GM19238 (cell line): ENCODE measurements around the gene XPO5.
"Not testable (repeated sequence)": the region's sequence is repeated elsewhere in the genome, so short reads cannot be mapped to it uniquely, and the experiment has no call there.

Source experiments
- DNase-seq: peaks from one replicate; pipeline ENCODE4 v3.0.0; 2011; ENCODE audit warnings: low spot score; ENCODE audit not compliant: insufficient read length

XPO5 gene

DNA sequence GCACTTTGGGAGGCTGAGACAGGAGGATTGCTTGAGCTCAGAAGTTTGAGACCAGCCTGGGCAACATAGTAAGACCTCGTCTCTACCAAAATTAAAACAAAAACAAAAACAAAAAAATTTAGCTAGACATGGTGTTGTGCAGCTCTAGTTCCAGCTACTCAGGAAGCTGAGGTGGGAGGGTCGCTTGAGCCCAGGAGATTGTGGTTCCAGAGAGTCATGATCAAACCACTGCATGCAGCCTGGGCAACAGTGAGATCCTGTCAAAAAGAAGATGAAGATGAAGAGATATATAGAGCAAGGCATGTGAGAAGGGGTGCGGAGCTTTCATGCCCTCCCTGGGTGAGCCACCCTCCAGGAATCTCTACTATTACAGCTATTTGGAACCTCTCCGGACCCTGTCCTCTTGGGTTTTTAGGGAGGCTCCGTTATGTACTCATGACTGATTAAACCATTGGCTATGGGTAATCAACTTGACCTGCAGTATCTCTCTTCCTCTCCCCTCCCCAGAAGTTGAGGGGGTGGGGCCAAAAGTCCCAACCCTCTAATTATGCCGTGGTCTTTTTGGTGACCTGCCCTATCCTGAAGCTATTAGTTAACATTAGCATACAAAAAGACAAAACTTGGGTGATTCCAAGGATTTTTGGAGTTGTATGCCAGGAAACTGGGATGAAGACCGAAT lies 9.2 kb upstream of the XPO5 start:
- no peak for DNase-seq

GRCh38 chr6:43582911-43583310 lies 7.1 kb upstream of the XPO5 start:
- no peak for DNase-seq

DNA sequence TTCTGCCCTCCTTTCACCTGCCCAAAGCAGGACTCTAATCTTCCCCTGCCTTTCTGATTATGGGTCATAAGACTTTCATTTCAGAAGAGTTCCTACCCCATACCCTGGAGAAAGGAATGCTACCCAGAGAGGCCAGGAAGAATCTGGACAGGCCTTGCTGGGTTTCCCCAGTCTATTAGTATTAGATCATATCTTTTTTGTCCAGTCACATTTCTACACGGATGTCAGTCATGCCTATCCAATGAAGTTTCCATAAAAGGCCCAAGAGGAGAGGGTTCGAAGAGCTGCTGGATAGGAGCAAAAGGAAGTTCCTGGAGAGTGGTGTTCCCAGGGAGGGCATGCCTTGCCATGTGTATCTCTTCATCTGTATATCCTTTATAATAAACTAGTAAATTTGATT lies 3.3 kb upstream of the XPO5 start:
- DNase-seq, result no peak

GRCh38 chr6:43578748-43579147 lies 2.9 kb upstream of the XPO5 start:
- no peak for DNase-seq

GRCh38 chr6:43575105-43575771 lies 600 bp downstream of the XPO5 start:
- peak; percentile 17 for DNase-seq

GRCh38 chr6:43572015-43572414 lies 3.8 kb downstream of the XPO5 start:
- DNase-seq, result no peak

GRCh38 chr6:43570876-43571441 lies 4.9 kb downstream of the XPO5 start:
- no peak for DNase-seq

DNA sequence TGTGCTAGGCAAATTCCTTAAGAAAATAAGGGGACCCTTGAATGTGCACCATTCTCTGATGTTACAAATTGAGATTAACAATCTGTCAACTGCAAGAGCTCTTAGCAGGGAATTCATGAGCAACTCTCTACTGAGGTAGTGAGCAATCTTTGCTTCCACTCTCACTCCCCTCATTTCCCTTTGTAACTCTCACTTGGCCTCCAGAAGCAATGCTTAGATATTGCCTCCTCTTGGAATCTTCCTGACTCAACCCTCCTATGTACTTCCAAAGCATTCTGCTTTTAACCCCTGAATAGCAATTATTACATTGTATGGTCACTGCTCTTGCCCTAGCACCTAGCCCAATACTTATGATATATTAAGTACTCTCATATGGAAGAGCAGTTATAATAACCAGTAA lies 16.5 kb downstream of the XPO5 start:
- no peak for DNase-seq

DNA sequence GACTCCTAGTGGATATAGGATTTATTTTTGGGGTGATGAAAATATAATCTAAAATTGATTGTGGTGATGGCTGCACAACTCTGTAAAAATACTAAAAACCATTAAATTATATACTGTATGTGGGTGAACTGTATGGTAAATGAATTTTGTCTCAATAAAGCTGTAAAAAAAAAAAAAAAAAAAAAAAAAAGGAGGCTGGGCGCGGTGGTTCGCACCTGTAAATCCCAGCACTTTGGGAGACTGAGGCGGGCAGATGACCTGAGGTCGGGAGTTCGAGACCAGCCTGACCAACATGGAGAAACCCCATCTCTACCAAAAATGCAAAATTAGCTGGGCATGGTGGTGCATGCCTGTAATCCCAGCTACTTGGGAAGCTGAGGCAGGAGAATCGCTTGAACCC lies 18.2 kb downstream of the XPO5 start:
- not testable (repeated sequence) for DNase-seq

GRCh38 chr6:43547222-43547621 lies 28.6 kb downstream of the XPO5 start:
- no peak for DNase-seq

DNA sequence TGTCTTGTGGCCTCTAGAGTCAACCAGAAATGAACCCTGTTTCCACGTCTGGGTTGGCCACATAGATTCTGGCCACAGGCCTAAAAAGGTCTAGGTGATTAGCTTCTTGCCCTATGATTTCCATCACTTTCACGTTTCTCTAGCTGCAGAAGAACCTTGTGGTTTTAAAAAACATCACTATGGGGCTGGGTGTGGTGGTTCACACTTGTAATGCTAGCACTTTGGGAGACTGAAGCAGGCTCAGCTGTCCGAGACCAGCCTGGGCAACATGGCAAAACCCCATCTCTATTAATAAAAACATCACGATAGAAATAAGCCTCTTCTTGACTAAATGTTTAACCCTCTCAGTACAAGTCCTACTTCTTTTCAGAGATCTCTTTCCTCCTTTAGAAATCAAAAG lies 31.4 kb downstream of the XPO5 start:
- DNase-seq, result no peak

GRCh38 chr6:43541774-43542471 lies 33.9 kb downstream of the XPO5 start:
- DNase-seq, result no peak

DNA sequence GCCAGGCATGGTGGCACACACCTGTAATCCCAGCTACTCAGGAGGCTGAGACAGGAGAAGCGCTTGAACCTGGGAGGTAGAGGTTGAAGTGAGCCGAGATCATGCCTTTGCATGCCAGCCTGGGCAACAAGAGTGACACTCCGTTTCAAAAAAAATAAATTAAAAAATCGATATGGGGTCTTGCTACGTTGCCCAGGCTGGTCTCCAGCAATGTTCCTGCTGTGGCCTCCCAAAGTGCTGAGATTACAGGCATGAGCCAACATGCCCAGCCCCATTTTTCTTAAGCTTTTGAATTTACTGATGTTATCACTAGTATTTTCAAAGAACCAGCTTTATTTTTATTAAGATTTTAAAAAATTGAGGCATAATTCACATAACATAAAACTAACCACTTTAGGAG lies 35.3 kb downstream of the XPO5 start:
- no peak for DNase-seq

DNA sequence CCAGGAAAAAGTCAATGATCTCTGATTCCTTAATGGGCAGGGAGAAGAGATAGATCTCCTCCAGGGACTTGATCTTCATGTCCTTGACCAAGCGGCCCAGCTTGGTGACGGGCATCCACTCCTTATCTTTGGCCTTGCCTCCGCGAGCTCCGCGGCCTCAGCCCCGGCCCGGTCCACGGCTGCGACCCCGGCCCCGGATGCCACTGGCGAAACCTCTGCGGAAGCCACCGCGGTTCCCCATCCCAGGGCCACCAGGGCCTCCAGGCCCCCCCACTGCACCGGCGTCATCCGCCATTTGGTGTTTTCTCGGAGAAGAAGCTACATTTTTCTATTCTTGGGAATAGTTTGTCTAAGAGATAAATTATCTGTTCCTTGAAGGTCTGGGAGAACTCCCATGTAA lies 36.4 kb downstream of the XPO5 start:
- not testable (repeated sequence) for DNase-seq

DNA sequence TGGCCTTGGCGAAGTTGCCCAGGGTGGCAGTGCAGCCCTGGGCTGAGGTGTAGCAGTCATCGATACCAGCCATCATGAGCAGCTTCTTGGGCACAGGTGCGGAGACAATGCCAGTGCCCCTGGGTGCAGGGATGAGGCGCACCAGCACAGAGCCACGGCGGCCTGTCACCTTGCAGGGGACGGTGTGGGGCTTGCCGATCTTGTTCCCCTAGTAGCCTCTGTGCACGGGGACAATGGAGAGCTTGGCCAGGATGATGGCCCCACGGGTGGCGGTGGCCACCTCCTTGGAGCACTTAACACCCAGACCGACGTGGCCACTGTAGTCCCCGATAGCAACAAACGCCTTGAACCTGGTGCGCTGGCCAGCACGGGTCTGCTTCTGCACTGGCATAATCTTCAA lies 36.9 kb downstream of the XPO5 start:
- not testable (repeated sequence) for DNase-seq

- no peak for DNase-seq
These were observed 43.6 kb downstream of the XPO5 start for GRCh38 chr6:43532201-43532600.

GRCh38 chr6:43524483-43524961 lies 51.3 kb downstream of the XPO5 start:
- DNase-seq, result no peak

DNA sequence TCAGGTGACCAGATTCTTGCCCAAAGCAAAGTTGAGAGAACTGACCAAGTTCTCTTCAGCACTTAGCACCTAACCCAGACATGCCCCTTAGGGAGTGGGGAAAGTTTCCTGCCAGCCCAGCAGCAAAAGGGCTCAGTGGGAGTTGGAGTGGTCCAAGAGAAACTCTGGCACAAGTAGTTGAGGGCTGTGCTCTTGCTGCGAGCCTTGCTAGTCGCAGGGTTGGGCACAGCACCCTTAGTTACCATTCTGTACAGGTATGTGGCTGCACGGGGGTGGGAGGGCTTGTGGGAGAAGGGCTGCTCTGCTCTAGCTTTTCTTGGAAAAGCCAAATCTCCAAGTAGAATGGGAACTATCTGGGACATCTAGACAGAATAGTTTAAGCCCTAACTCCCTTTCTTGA lies 52.6 kb downstream of the XPO5 start:
- DNase-seq, result no peak

- DNase-seq, result no peak
These were observed 53.1 kb downstream of the XPO5 start for GRCh38 chr6:43522547-43523261.

DNA sequence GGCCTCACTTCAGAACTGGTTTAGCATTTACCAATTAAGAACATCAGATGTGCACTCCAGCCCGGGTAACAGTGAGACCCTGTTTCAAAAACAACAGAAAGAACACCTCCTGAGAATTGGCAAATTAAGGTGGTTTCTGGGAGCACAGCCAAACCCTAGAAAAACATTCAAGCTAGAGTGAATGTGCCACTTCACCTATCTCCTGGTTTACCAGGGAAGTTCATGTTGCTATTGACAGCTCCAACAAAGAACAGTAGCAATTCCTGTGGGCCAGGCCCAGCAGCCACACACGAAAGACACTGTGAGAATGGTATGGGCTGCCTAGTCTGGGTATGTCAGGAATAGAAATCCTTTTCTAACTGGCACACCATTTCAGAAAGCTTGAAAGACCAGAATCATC lies 54.0 kb downstream of the XPO5 start:
- no peak for DNase-seq

- no peak for DNase-seq
These were observed 55.7 kb downstream of the XPO5 start for GRCh38 chr6:43520097-43520496.
